HepG2 (cell line): ENCODE results near the gene ORC1. TPM values are rescaled to one million over a fixed set of nuclear protein-coding genes. Genes with fewer than 3 reads are reported as not detected.

Experiments used
- ATAC-seq: fragments of 200-7000 bp; cut with Tn5 transposase; 3 replicates; pipeline ENCODE4 v1.9.1; 2020; ENCODE audit warnings: mild to moderate bottlenecking, moderate library complexity
- BruUV-seq: library from RNA; stranded (reverse); fragments of 400-500 nt; replicated peaks from 2 replicates; lab custom pipeline; 2021; lab: Mats Ljungman, UMichigan
- CTCF ChIA-PET: fragments of 300-600 bp; formaldehyde crosslinking; extraction: SDS; loops from one replicate; lab custom pipeline; 2021; ENCODE audit warnings: low total read pairs, inconsistent platforms, low intra/inter-chr PET ratio; lab: Yijun Ruan, JAX
- POLR2A ChIA-PET: fragments of 350-600 bp; sonication (Branson Sonifier 250); formaldehyde crosslinking; loops from one replicate; lab custom pipeline; 2020; ENCODE audit warnings: antibody characterized with exemption, inconsistent platforms; lab: Yijun Ruan, JAX
- DNase-seq: peaks from one replicate; pipeline ENCODE4 v3.0.0-alpha.2; 2015; ENCODE audit warnings: low spot score
- FAIRE-seq: peaks from 3 replicates; lab custom pipeline; 2011; peaks lifted over from hg19 to GRCh38; lab: Jason Lieb, UNC
- H2AFZ ChIP-seq: one replicate; pipeline ENCODE4 v1.6.1; 2011; ENCODE audit warnings: low read length, inconsistent platforms
- H3K27ac ChIP-seq: fragments of 300-600 bp; 3 replicates; pipeline ENCODE4 v1.8.0; 2011; ENCODE audit warnings: mixed run types, mild to moderate bottlenecking, mixed read lengths, low read length, inconsistent platforms; ENCODE audit not compliant: insufficient read depth; ENCODE audit errors: extremely low read length
- H3K27me3 ChIP-seq, 2 experiments: fragments of 200-600 bp in 1 of 2; 2 replicates in 1 of 2; 3 replicates in 1 of 2; pipeline versions ENCODE4 v1.6.0 to v1.8.0; 2011; ENCODE audit warnings: low read length in 2 of 2, mild to moderate bottlenecking in 2 of 2, moderate library complexity in 2 of 2, inconsistent platforms in 1 of 2; ENCODE audit not compliant: insufficient read depth in 2 of 2, control insufficient read depth in 1 of 2
- H3K36me3 ChIP-seq, 2 experiments: fragments of 200-600 bp in 1 of 2; replicated peaks in 1 of 2; 2 replicates in 1 of 2; 3 replicates in 1 of 2; pipeline versions ENCODE4 v1.5.1 to v1.8.0; 2011; ENCODE audit warnings: low read length in 2 of 2, inconsistent platforms in 1 of 2; ENCODE audit not compliant: insufficient read depth in 2 of 2, control insufficient read depth in 1 of 2
- H3K4me1 ChIP-seq: 2 replicates; pipeline ENCODE4 v1.5.1; 2012; ENCODE audit warnings: low read length, inconsistent platforms; ENCODE audit not compliant: insufficient read depth
- H3K4me2 ChIP-seq: 2 replicates; pipeline ENCODE4 v1.6.0; 2011; ENCODE audit warnings: low read depth, low read length, inconsistent platforms
- H3K4me3 ChIP-seq, 3 experiments: fragments of 200-600 bp in 1 of 3; sonication (generic), shearing (Covaris generic) in 1 of 3; replicated peaks in 1 of 3; 2 replicates each; pipeline ENCODE4 v1.5.1; 2011 to 2016; ENCODE audit warnings: low read length in 3 of 3, inconsistent platforms in 2 of 3, low read depth in 2 of 3, mild to moderate bottlenecking in 2 of 3, control low read depth in 1 of 3, mixed read lengths in 1 of 3; ENCODE audit not compliant: insufficient read depth in 1 of 3
- H3K79me2 ChIP-seq: one replicate; pipeline ENCODE4 v1.6.1; 2011; ENCODE audit warnings: low read length, inconsistent platforms; ENCODE audit not compliant: insufficient read depth
- H3K9ac ChIP-seq: 2 replicates; pipeline ENCODE4 v1.6.0; 2011; ENCODE audit warnings: mild to moderate bottlenecking, low read depth, low read length, inconsistent platforms; ENCODE audit not compliant: insufficient read depth
- H3K9me3 ChIP-seq: 2 replicates; pipeline ENCODE4 v1.5.1; 2012; ENCODE audit warnings: mild to moderate bottlenecking, low read length
- H4K20me1 ChIP-seq: 2 replicates; pipeline ENCODE4 v1.6.0; 2011; ENCODE audit warnings: inconsistent platforms, mild to moderate bottlenecking, low read length, moderate library complexity; ENCODE audit not compliant: insufficient read depth
- GLI4 ChIP-seq: sonication (generic); formaldehyde crosslinking; IDR thresholded peaks from 2 replicates; pipeline ENCODE4 v1.5.1; 2020; ENCODE audit warnings: missing genetic modification reagents, mild to moderate bottlenecking, moderate library complexity, borderline replicate concordance
- MLLT10 ChIP-seq: sonication (generic); formaldehyde crosslinking; IDR thresholded peaks from 2 replicates; pipeline ENCODE4 v1.4.0; 2020; ENCODE audit warnings: missing genetic modification reagents
- REPIN1 ChIP-seq: sonication (generic); formaldehyde crosslinking; IDR thresholded peaks from 2 replicates; pipeline ENCODE4 v1.8.0; 2022; ENCODE audit warnings: missing genetic modification reagents, low read depth, mild to moderate bottlenecking, borderline replicate concordance
- ZBED4 ChIP-seq: sonication (generic); formaldehyde crosslinking; IDR thresholded peaks from 2 replicates; pipeline ENCODE4 v1.4.0; 2020; ENCODE audit warnings: missing genetic modification reagents, borderline replicate concordance
- ZNF20 ChIP-seq: sonication (generic); formaldehyde crosslinking; IDR thresholded peaks from 2 replicates; pipeline ENCODE4 v1.4.0; 2020; ENCODE audit warnings: mild to moderate bottlenecking, moderate library complexity, missing genetic modification reagents
- ZNF468 ChIP-seq: sonication (generic); formaldehyde crosslinking; IDR thresholded peaks from 2 replicates; pipeline ENCODE4 v1.8.0; 2022; ENCODE audit warnings: mild to moderate bottlenecking, moderate library complexity, missing genetic modification reagents
- ZNF75D ChIP-seq: sonication (generic); formaldehyde crosslinking; IDR thresholded peaks from 2 replicates; pipeline ENCODE4 v1.8.1; 2023; ENCODE audit warnings: missing genetic modification reagents, mild to moderate bottlenecking, borderline replicate concordance
- WGBS: methylation state at CpG from one replicate; pipeline ENCODE4 v1.1.6; 2017; ENCODE audit warnings: low lambda C conversion rate; 5-methylcytosine and 5-hydroxymethylcytosine counted together
- in situ Hi-C: cut with HindIII; loops from 2 replicates; pipeline ENCODE4 v1.10.0; 2017; ENCODE audit warnings: low pct_unique_long_range_greater_than_20kb; ENCODE audit not compliant: extremely low pct_ligation_motif_present
- intact Hi-C: fragments of 100-400 bp; cut with micrococcal nuclease; formaldehyde crosslinking; loops from one replicate; pipeline ENCODE4 v1.10.0; 2022; ENCODE audit not compliant: unreplicated experiment
- polyA plus RNA-seq, 8 experiments: library from polyadenylated mRNA; depleted of rRNA in 3 of 8; stranded (reverse) in 7 of 8; unstranded in 1 of 8; fragments of >200 nt; fragmentation: Illumina TruSeq in 4 of 8; extraction: Trizol in 4 of 8; gene quantifications; 2 replicates each; pipeline versions ENCODE4 v1.2.1 to v1.2.3, GENCODE V29; 2011 to 2016; ENCODE audit warnings: low read depth in 4 of 8, missing spikeins in 1 of 8, mixed read lengths in 1 of 8; ENCODE audit not compliant: insufficient read depth in 1 of 8
- total RNA-seq, 5 experiments: library from RNA; depleted of rRNA; stranded (reverse); fragments of >200 nt; fragmentation: Illumina TruSeq; extraction: Trizol; gene quantifications; 2 replicates each; pipeline ENCODE4 v1.2.3, GENCODE V29; 2016; ENCODE audit warnings: low read depth in 1 of 5
- TF ChIP-seq, protein P1 (sequence below): IDR thresholded peaks from 2 replicates; pipeline ENCODE4 v1.6.1; 2016; ENCODE audit warnings: mild to moderate bottlenecking, missing biosample characterization, missing genetic modification reagents

ORC1 gene
- total and polyA plus RNA-seq, 2 of the 13 experiments (the other 11 are each of a cell fraction or from before 2014, with no cell fraction given): 7.0 to 23.5 TPM

- TF ChIP-seq ZBED4 (CRISPR knock-in tag): no peak
- no peak for TF ChIP-seq ZNF20 (CRISPR knock-in tag)
- TF ChIP-seq GLI4 (CRISPR knock-in tag): no peak
- no peak for TF ChIP-seq REPIN1
These were observed 19.5 kb upstream of the ORC1 start (continued) for GRCh38 chr1:52423771-52424170.

DNA sequence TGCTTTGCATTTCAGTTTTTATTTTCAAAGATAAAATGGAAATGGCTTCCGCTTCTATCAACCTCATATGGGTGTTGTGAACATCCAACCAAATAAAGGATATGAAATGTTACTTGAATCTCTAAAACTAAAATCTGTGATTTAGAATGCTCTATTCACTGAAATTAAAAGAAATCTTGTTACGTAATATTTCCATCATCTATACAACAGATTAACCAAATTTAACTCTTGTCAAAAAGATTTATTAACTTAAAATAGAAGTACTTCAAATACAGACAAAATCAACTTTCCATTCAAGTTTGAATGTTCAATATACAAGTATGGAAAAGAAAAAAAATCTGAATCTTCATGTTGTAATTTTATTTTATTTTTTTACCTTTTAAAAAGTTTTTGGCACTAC, 18.8 kb upstream of the ORC1 start:
- no peaks in the 10 kb centered on the region for H4K20me1 ChIP-seq
- DNase-seq: no peak
- intact Hi-C loops: no loop called here
- no TSS peak for BruUV-seq
- no peak for TF ChIP-seq MLLT10 (CRISPR knock-in tag)
- TF ChIP-seq ZNF75D: no peak
- TF ChIP-seq ZNF468: no peak
- TF ChIP-seq, protein P1, sequence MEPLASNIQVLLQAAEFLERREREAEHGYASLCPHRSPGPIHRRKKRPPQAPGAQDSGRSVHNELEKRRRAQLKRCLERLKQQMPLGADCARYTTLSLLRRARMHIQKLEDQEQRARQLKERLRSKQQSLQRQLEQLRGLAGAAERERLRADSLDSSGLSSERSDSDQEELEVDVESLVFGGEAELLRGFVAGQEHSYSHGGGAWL (CRISPR knock-in tag): no peak
- TF ChIP-seq, all 625 proteins: peak for 0
- 98% methylated on average over 2 of the region's 2 CpGs for WGBS
- ChIA-PET POLR2A (no interaction called here), CTCF (no interaction called here)
- in situ Hi-C loops: no loop called here
- ATAC-seq (no peak), FAIRE-seq (no peak)
- Histone ChIP-seq H3K27me3 (no peaks in the 10 kb centered on the region), H3K9me3 (no peaks in the 10 kb centered on the region), H3K4me1 (no peaks in the 10 kb centered on the region), H2AFZ (no peak overlapping the region), H3K27ac (no peak overlapping the region), H3K36me3 (peaks cover 3 to 52% of the 10 kb centered on the region in 2 experiments), H3K4me3 (no peak overlapping the region), H3K4me2 (no peak overlapping the region), H3K9ac (no peak overlapping the region), H3K79me2 (no peaks in the 10 kb centered on the region)
